Psoas muscle (tissue), 8 donors: ENCODE data around the gene HOXB5. TPM values are rescaled to one million over a fixed set of nuclear protein-coding genes. Genes with fewer than 3 reads are reported as not detected.

Experiments
- ATAC-seq, 4 donors: fragments of 200-7000 bp; cut with Tn5 transposase; one replicate each; pipeline ENCODE4 v1.9.1; 2020; ENCODE audit warnings: moderate library complexity in 3 of 4, mild to moderate bottlenecking in 2 of 4
- DNase-seq, 2 donors: peaks; one replicate each; pipeline ENCODE4 v3.0.0-alpha.2; 2020
- H3K27ac ChIP-seq: fragments of 200-600 bp; one replicate; pipeline ENCODE4 v1.8.0; 2022
- H3K27me3 ChIP-seq, 3 donors: fragments of 200-600 bp in 1 of 3; one replicate each; pipeline versions ENCODE4 v1.6.1 to v1.8.0; 2013 to 2022; ENCODE audit warnings: low read length in 2 of 3, mild to moderate bottlenecking in 2 of 3, moderate library complexity in 1 of 3; ENCODE audit not compliant: insufficient read depth in 3 of 3
- H3K36me3 ChIP-seq, 2 donors: fragments of 200-600 bp in 1 of 2; one replicate each; pipeline versions ENCODE4 v1.6.1 to v1.8.0; 2013 to 2022; ENCODE audit warnings: low read depth in 1 of 2, mild to moderate bottlenecking in 1 of 2, moderate library complexity in 1 of 2; ENCODE audit not compliant: insufficient read depth in 1 of 2
- H3K4me1 ChIP-seq: fragments of 200-600 bp; one replicate; pipeline ENCODE4 v1.8.0; 2022
- H3K4me3 ChIP-seq: fragments of 200-600 bp; one replicate; pipeline ENCODE4 v1.8.0; 2022; ENCODE audit warnings: mild to moderate bottlenecking
- H3K9me3 ChIP-seq: fragments of 200-600 bp; one replicate; pipeline ENCODE4 v1.8.0; 2022
- WGBS, 3 donors: extraction: QIAGEN DNeasy Blood & Tissue Kit; methylation state at CpG; one replicate each; pipeline versions ENCODE4 v1.1.6 to v1.1.7; 2013; 5-methylcytosine and 5-hydroxymethylcytosine counted together
- intact Hi-C, 2 donors: fragments of 100-400 bp; cut with DNase I; formaldehyde crosslinking; loops; one replicate each; pipeline versions ENCODE4 v1.11.0 to v1.14.2; 2022
- polyA plus RNA-seq, 3 donors: library from polyadenylated mRNA; stranded (reverse); fragments of 200-250 nt; gene quantifications; one replicate each; pipeline ENCODE4 v1.2.3, GENCODE V29; 2013
- total RNA-seq, 4 donors: library from RNA; stranded (reverse); fragmentation: NEBNext Ultra II Directional in 2 of 4; extraction: Animal tissue kit (Norgen Biotek cat#: 25700) in 2 of 4; gene quantifications; one replicate each; pipeline versions ENCODE4 v1.2.1 to v1.2.4, GENCODE V29; 2021 to 2023
- TF ChIP-seq, protein P1 (sequence below): fragments of 200-600 bp; IDR thresholded peaks from one replicate; pipeline ENCODE4 v1.8.0; 2022; ENCODE audit warnings: antibody characterized with exemption
- donor health status: healthy with polysubstance abuse.
- donor health status: DM: no; HTN: no; CAD: no; lungs with moderate emphysema.
- donor health status: Bipolar disorder and iron deficiency.
- donor health status: healthy.
- donor health status: DM: yes; HTN: yes; CAD: no.
- donor health status: DM: no; HTN: no; CAD: no.
- donor health status: DM: no; HTN: no; CAD: no.
- donor health status: DM: yes; HTN: yes; CAD: no.

Gene HOXB5
- total and polyA plus RNA-seq, 7 donors = 0.03 to 0.71 (median 0.20) TPM; not detected in 1

DNA sequence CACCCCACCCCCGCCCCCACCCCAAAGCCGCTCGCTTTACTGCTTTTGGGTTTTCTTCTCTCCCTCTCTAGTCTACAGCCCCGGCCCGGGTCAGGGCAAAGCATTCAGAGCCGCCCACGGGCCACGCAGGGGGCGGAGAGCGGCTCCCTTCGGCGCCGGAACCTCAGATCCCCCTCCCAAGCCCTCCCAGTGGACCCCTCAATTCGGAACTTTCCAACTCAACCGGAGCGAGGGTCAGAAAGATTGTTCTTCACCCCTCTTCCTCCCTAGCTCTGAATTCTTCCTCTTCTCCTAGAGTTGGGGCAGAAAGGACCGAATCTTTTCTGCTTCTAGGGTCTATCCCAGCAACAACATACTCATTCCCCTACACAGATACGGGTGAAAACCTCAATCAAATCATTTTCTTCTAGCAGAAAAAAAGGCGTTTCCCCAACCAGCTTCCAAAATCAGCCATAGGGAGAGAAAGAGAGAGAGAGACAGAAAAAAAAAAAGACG lies 49.7 kb downstream of the HOXB5 start:
- TF ChIP-seq, protein P1, sequence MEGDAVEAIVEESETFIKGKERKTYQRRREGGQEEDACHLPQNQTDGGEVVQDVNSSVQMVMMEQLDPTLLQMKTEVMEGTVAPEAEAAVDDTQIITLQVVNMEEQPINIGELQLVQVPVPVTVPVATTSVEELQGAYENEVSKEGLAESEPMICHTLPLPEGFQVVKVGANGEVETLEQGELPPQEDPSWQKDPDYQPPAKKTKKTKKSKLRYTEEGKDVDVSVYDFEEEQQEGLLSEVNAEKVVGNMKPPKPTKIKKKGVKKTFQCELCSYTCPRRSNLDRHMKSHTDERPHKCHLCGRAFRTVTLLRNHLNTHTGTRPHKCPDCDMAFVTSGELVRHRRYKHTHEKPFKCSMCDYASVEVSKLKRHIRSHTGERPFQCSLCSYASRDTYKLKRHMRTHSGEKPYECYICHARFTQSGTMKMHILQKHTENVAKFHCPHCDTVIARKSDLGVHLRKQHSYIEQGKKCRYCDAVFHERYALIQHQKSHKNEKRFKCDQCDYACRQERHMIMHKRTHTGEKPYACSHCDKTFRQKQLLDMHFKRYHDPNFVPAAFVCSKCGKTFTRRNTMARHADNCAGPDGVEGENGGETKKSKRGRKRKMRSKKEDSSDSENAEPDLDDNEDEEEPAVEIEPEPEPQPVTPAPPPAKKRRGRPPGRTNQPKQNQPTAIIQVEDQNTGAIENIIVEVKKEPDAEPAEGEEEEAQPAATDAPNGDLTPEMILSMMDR = no peak
- peak overlapping the region; percentile 89 for H3K27ac ChIP-seq
- intact Hi-C loops = loop anchor here in 1 of 2 donors (5.0 kb wide), 1 partner anchor 52 kb away; no protein-coding TSS in a partner anchor
- peaks cover 4 to 9% (median 9%) of the 10 kb centered on the region in 3 donors for H3K27me3 ChIP-seq
- no peaks in the 10 kb centered on the region for H3K36me3 ChIP-seq
- WGBS, 3 donors = 2 to 5% (median 2%) methylated on average over 19 to 20 of the region's 20 CpGs
- no peak for DNase-seq
- H3K4me3 ChIP-seq = peak overlapping the region; percentile 85
- H3K4me1 ChIP-seq = peaks cover 5% of the 10 kb centered on the region
- peak; percentile 15 to 46 (median 32) for ATAC-seq
- no peaks in the 10 kb centered on the region for H3K9me3 ChIP-seq

DNA sequence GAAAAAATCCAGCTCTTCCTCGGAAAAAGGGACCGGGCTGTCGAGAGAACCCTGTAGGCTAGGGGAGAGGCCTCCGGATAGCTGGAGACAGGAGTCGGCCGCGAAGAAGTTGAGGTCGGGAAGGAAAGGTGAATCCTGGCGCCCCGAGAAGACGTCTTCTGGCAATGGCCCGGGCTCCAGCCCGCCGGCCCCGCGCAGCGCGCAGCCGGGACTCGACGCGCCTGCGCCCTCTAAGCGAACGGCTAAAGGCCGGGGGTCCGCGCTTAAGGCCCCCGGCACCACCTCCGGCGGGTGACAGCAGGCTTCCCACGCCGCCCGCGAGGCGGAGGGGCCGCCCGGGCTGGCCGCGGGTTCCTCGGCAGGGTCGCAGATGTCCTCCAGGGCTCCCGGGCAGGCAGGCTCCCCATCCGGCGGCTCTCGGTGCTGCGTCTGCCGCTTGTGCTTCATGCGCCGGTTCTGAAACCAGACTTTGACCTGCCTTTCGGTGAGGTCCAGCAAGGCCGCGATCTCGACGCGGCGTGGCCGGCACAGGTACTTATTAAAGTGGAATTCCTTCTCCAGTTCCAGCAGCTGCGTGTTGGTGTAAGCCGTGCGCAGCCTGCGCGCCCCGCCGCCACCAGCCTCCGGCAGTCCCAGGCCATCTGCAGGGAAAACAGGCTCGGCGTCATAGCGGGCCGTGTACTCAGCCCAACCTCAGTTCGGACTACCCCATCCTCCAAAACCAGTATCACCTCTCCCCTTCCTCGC lies 50.3 kb downstream of the HOXB5 start:
- TF ChIP-seq, protein P1 = peak; percentile 26
- DNase-seq (peak; percentile 62 to 73), ATAC-seq (peak; percentile 59 to 67 (median 64))
- WGBS, 3 donors = 0 to 1% (median 0%) methylated on average over 58 to 72 of the region's 72 CpGs
- intact Hi-C loops = loop anchor here in 1 of 2 donors (5.0 kb wide), 1 partner anchor 51 kb away; no protein-coding TSS in a partner anchor
- H3K4me1 ChIP-seq = peaks cover 5% of the 10 kb centered on the region
- peaks cover 4 to 9% (median 9%) of the 10 kb centered on the region in 3 donors for H3K27me3 ChIP-seq
- peak overlapping the region; percentile 89 for H3K27ac ChIP-seq
- H3K4me3 ChIP-seq = peak overlapping the region; percentile 85
- no peaks in the 10 kb centered on the region for H3K9me3 ChIP-seq
- no peaks in the 10 kb centered on the region for H3K36me3 ChIP-seq

DNA sequence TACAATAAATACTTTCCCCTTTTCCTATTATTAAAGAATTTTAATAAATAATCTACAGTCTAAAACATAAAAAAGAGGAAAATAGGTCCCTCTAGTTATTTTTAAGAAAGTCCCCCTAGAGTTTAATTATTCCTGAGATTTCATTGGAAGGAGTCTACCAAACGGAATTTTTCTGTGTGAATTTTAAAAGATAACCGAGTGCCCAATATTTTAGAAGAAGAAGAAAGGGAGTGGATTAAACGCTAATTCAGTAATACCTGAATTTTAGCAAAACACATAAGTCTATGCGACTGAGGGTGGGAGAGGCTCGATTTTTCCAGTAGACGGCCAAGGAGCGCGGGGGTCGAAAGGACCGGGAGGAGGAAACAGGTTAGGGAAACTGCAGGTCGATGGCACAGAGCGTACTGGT lies 50.9 kb downstream of the HOXB5 start:
- intact Hi-C loops = loop anchor here in 1 of 2 donors (5.0 kb wide), 1 partner anchor 50 kb away; no protein-coding TSS in a partner anchor
- DNase-seq (no peak), ATAC-seq (peak in 1 of 4 donors; percentile 13)
- 5 to 20% (median 7%) methylated on average over 12 of the region's 12 CpGs for WGBS, 3 donors
- Histone ChIP-seq H3K36me3 (no peaks in the 10 kb centered on the region), H3K27me3 (peaks cover 4 to 9% (median 9%) of the 10 kb centered on the region in 3 donors), H3K4me1 (peaks cover 5% of the 10 kb centered on the region), H3K27ac (peak overlapping the region; percentile 89), H3K9me3 (no peaks in the 10 kb centered on the region), H3K4me3 (peak overlapping the region; percentile 85)
- TF ChIP-seq, protein P1 = no peak

DNA sequence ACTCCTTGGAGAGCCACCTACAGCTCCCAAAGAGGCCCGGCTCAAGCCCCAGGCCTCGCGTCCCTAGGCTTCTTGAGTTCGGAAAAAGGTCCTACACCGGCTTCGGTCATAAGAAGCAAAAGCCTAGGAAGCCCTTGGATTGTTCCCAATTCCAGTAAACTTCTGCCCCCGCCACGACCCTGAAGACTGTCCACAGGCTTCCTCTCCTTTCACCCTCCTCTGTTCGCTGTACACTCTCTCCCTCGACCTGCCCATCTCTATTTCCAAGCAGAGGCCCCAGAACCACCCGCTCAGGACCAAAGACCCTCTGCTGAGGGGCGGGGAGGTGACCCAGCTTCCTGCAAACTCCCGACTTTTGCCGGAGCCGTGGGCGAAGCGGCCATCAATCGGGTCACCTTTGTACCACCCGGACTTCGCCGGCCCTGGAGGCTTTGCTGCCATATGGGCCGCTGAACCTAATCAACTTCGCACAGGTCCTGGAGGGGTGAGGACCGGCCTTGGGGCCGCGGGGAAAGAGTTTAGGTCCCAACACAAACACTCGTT lies 51.4 kb downstream of the HOXB5 start:
- Histone ChIP-seq H3K36me3 (no peaks in the 10 kb centered on the region), H3K27ac (peak overlapping the region; percentile 89), H3K27me3 (peaks cover 4 to 9% (median 9%) of the 10 kb centered on the region in 3 donors), H3K4me1 (peaks cover 5% of the 10 kb centered on the region), H3K4me3 (peak overlapping the region; percentile 85), H3K9me3 (no peaks in the 10 kb centered on the region)
- ATAC-seq (peak; percentile 8 to 43 (median 36)), DNase-seq (no peak)
- 11 to 22% (median 12%) methylated on average over 27 of the region's 27 CpGs for WGBS, 3 donors
- intact Hi-C loops = loop anchor here in 1 of 2 donors (5.0 kb wide), 1 partner anchor 50 kb away; no protein-coding TSS in a partner anchor
- TF ChIP-seq, protein P1 = no peak
